ENCODE measurements around the gene TFF1. TPM values are rescaled to one million over a fixed set of nuclear protein-coding genes. Genes with fewer than 3 reads are reported as not detected.

The TFF1 gene
- total RNA-seq, 1 donor, result not detected

DNA sequence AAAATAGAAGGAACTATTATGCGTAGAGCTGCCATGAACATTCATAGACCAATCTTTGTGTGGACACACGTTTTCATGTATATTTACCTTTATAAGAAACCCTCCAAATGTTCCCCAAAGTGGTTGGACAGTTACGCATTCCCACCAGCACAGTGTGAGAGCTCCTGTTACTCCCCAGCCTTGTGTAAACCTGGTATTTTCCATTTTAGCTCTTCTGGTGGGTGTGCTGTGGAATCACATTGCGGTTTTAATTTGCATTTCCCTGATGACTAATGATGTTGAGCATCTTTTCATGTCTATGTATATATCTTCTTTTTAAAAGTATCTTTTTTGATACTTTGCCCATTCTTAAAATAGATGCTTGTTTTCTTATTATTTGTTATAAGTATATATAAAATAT lies 34.2 kb upstream of the TFF1 start:
- TF ChIP-seq, protein P1, sequence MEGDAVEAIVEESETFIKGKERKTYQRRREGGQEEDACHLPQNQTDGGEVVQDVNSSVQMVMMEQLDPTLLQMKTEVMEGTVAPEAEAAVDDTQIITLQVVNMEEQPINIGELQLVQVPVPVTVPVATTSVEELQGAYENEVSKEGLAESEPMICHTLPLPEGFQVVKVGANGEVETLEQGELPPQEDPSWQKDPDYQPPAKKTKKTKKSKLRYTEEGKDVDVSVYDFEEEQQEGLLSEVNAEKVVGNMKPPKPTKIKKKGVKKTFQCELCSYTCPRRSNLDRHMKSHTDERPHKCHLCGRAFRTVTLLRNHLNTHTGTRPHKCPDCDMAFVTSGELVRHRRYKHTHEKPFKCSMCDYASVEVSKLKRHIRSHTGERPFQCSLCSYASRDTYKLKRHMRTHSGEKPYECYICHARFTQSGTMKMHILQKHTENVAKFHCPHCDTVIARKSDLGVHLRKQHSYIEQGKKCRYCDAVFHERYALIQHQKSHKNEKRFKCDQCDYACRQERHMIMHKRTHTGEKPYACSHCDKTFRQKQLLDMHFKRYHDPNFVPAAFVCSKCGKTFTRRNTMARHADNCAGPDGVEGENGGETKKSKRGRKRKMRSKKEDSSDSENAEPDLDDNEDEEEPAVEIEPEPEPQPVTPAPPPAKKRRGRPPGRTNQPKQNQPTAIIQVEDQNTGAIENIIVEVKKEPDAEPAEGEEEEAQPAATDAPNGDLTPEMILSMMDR (IDR thresholded peaks at IDR 0.05; ENCODE audit: insufficient read depth, low read depth, low read length), result no peak
- DNase-seq (ENCODE audit: low read depth), result no peak
- no peak overlapping the region for H3K4me3 ChIP-seq (ENCODE audit: low read depth, low read length)

DNA sequence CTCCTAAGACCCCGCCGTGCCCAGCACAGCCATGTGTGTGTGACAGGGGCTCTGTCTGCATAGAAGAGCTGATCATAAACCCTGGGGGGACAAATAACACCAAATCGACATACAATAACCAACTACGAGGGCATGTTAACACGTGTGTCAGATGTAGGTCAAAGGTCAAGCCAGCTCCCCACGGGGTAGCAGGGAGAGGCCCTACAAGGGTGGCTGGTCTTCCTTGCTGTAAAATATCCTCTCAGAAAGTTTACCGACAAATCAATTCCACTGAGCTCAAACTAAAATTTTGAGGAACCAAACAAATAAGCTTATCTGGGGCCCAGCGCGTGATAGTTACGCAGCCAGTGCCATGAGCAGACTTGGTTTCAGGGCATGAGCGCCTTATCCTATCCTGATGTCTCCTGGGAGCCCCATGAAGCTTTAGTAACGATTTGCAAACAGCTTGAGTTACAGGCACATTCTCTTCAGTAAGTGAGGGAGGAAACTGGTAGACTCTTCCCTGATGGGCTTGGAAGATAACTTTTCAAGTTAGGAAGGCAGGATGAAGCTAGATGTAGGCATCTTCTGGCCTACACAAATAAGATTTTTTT lies 32.2 kb upstream of the TFF1 start:
- TF ChIP-seq, protein P1 (IDR thresholded peaks at IDR 0.05; ENCODE audit: insufficient read depth, low read depth, low read length), result no peak
- no peak for DNase-seq (ENCODE audit: low read depth)
- H3K4me3 ChIP-seq (ENCODE audit: low read depth, low read length), result no peak overlapping the region

DNA sequence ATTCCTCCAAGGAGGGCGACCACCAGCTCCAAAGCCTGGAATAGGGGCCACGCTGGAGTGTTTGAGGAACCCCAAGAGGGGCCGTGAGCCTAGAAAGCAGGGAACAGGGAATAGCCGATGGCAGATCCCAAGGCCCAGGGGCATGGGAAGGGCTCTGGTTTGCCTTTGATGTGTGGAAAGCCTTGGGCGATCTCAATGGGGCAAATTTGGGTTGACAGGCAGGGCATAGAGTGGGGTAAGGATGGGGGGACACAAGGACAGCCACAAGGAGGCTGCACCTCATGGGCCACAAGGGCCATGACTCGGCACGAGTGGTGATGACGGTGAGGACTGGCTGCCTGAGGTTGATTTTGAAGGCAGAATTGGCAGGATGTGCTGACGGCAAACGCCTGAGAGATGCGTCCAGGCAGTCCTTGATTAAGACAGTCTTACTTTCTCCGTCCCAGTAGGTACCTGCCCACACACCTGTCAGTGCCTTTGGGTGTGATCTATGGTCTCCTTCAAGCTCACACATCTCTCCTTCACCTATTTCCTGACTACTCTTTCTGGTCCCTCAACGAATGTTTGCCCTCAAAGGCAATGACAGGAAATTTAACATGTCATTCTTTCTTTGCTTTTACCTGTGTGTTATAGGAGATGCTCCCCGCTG lies 31.5 kb upstream of the TFF1 start:
- H3K4me3 ChIP-seq (ENCODE audit: low read depth, low read length), result no peak overlapping the region
- DNase-seq (ENCODE audit: low read depth), result no peak
- TF ChIP-seq, protein P1 (IDR thresholded peaks at IDR 0.05; ENCODE audit: insufficient read depth, low read depth, low read length), result no peak

DNA sequence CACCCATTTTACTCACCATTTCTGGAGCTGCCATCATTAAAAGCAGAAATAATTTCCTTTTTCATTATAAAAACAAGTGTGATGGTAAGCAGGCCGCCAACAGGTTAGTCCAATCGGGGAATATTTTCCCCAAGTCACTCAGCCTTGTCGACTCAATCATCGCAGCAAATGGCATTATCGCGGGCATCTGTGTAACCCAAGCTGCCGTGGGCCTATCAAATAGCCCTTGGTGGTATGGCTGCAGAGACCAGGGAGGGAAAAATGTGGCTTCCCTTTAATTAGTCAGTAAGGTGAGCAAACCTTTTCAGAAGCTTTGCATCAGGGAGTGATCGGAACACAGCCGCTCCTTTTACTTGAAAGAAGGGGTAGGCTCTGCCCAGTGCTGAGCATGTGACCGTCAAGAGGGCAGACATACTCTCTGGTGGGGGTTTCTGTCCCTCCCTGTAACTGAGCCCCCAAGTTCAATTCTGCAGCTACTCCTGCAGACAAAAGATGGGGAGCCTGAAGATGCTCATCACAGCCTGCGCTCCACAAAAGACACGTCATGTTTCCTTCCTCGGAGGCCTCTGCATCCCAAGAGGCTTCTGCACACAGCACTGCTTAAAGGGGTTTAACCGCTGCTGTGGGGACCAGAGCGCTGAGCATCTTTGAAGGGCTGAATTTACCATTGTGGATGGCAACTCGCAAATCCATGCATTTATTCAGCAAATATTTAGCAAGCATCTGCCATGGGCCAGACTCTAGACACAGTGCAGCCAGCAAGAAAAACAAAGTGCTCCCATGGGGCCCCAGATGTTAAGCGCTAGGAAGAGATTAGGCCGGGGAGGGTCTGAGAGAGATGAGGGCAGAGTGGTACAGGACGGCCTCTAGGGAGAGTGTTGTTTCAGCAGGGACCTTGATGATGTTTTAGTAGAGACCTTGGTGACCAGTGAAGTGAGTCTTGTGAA lies 30.7 kb upstream of the TFF1 start:
- no peak overlapping the region for H3K4me3 ChIP-seq (ENCODE audit: low read depth, low read length)
- DNase-seq (ENCODE audit: low read depth), result no peak
- TF ChIP-seq, protein P1 (IDR thresholded peaks at IDR 0.05; ENCODE audit: insufficient read depth, low read depth, low read length), result no peak

DNA sequence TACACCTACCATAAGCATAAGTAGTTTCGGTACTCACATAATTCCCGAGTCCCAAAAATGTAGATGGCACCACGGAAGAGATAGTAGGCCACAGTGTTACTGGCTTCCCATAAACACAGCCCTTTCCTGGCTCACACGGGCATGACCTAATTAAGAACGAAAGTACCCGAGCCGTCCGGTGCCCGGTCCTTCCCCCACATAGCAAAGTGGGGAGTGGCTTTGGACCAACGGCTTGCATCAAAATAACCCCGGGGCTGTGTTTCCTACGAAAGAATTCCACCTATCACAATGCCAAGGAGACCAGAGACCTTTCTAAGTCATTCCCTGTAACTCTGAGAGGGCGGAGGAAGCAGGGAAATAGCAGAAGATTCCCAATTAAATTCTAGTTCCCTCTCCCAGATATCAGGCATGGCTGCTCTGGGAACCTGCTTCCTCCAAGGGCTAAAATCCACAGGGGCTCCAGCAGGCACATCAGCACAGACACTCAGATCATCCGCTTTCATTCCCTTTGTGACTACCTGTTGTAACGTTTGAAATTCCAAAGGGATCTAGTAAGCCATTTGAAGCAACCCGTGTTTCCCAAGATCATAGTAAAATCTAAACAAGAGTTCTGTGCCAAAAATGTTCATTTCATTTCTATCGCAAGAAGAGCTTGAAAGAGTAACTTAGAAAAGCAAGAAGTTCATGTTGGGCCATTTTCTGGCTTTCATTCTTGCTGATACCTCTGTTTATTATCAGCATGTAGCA lies 29.7 kb upstream of the TFF1 start, which contains the start of gene TMPRSS3:
TMPRSS3 (minus strand) TSS at position 148 of the 747 bp plus-strand sequence. CDS start 635 bp downstream, outside the sequence.
- TF ChIP-seq, protein P1 (IDR thresholded peaks at IDR 0.05; ENCODE audit: insufficient read depth, low read depth, low read length), result no peak
- no peak for DNase-seq (ENCODE audit: low read depth)
- no peak within 1 kb of the TSS for H3K4me3 ChIP-seq (ENCODE audit: low read depth, low read length)

DNA sequence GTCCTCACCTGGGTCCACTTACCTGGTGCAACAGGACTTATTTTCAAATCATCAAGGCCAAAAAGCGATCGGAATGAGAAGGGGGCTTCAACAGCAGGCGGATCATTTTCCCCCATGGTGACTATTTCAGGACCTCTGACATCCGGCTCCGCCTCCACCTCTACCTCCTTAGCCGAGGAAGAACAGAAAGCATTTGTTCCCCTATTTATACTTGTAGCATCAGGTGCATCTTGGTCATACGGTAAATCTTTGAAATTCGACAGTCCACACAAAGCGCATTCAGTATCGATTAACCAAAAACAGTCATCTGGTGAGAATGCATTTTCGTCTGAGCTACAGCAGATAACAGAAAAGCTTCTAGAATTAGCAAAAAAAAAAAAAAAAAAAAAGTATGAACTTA lies 29.0 kb upstream of the TFF1 start:
- DNase-seq (ENCODE audit: low read depth), result no peak
- TF ChIP-seq, protein P1 (IDR thresholded peaks at IDR 0.05; ENCODE audit: insufficient read depth, low read depth, low read length), result no peak
- H3K4me3 ChIP-seq (ENCODE audit: low read depth, low read length), result no peak overlapping the region

All from fibroblast of villous mesenchyme (primary cell).